Esophagus muscularis mucosa (tissue), 4 donors: ENCODE data around the gene PRKN. TPM values are rescaled to one million over a fixed set of nuclear protein-coding genes. Genes with fewer than 3 reads are reported as not detected.
"Not testable (repeated sequence)": the region's sequence is repeated elsewhere in the genome, so short reads cannot be mapped to it uniquely, and the experiment has no call there.

Source experiments
- DNase-seq: peaks from one replicate; pipeline ENCODE4 v3.0.0-alpha.2; 2017; ENCODE audit errors: extremely low spot score
- H3K27ac ChIP-seq, 4 donors: fragments of 200-600 bp; sonication (generic); replicated peaks in 1 of 4; 1 replicate in 3 of 4; 2 replicates in 1 of 4; pipeline ENCODE4 v1.5.1; 2016 to 2019; ENCODE audit warnings: mild to moderate bottlenecking in 1 of 4
- H3K27me3 ChIP-seq, 4 donors: fragments of 200-600 bp; sonication (generic); one replicate each; pipeline versions ENCODE4 v1.5.1 to v1.6.0; 2016 to 2019
- H3K36me3 ChIP-seq, 4 donors: fragments of 200-600 bp; sonication (generic); one replicate each; pipeline ENCODE4 v1.5.1; 2016 to 2019
- H3K4me1 ChIP-seq, 4 donors: fragments of 200-600 bp; sonication (generic); one replicate each; pipeline ENCODE4 v1.5.1; 2016 to 2019
- H3K4me3 ChIP-seq, 4 donors: fragments of 200-600 bp; sonication (generic); 1 replicate in 2 of 4; 2 replicates in 2 of 4; pipeline ENCODE4 v1.5.1; 2016 to 2019; ENCODE audit warnings: mild to moderate bottlenecking in 4 of 4, moderate library complexity in 1 of 4
- H3K9me3 ChIP-seq, 4 donors: fragments of 200-600 bp; sonication (generic); 1 replicate in 3 of 4; 2 replicates in 1 of 4; pipeline ENCODE4 v1.5.1; 2016 to 2019
- CTCF ChIP-seq, 3 experiments: fragments of 200-600 bp in 2 of 3; fragments of 450-650 bp in 1 of 3; sonication (generic) in 2 of 3; IDR thresholded peaks; one replicate each; pipeline ENCODE4 v1.5.1; 2017 to 2019; ENCODE audit warnings: antibody characterized with exemption in 3 of 3, mild to moderate bottlenecking in 2 of 3, moderate library complexity in 1 of 3
- EP300 ChIP-seq: sonication (generic); formaldehyde crosslinking; IDR thresholded peaks from one replicate; pipeline ENCODE4 v1.6.1; 2017; ENCODE audit warnings: antibody characterized with exemption
- POLR2A ChIP-seq: fragments of 450-650 bp; IDR thresholded peaks from one replicate; pipeline ENCODE4 v1.6.1; 2017; ENCODE audit warnings: antibody characterized with exemption, moderate library complexity, mild to moderate bottlenecking, low read depth
- POLR2AphosphoS5 ChIP-seq, 2 donors: sonication (generic); formaldehyde crosslinking; IDR thresholded peaks; one replicate each; pipeline ENCODE4 v1.6.1; 2017; ENCODE audit warnings: antibody characterized with exemption in 2 of 2
- whole genome bisulfite sequencing: methylation state at CpG from one replicate; pipeline ENCODE4 v1.1.5; 2018; 5-methylcytosine and 5-hydroxymethylcytosine counted together
- intact Hi-C: fragments of 100-400 bp; cut with DNase I; formaldehyde crosslinking; loops from one replicate; pipeline ENCODE4 v1.15.1; 2023
- total RNA-seq, 4 donors: library from RNA; depleted of rRNA; stranded (reverse); fragments of >200 nt; gene quantifications; one replicate each; pipeline versions ENCODE4 v1.1.0 to v1.2.1, GENCODE V29; 2016

Gene PRKN
- total RNA-seq, 4 donors from 2014 or later = 9.6 to 14.5 (median 10.8) TPM

GRCh38 chr6:161853657-161854056 is 873.9 kb downstream of the PRKN start:
- Histone ChIP-seq H3K9me3 (no peaks in the 10 kb centered on the region), H3K4me3 (no peak overlapping the region), H3K27ac (no peak overlapping the region), H3K4me1 (no peaks in the 10 kb centered on the region), H3K27me3 (no peaks in the 10 kb centered on the region), H3K36me3 (no peaks in the 10 kb centered on the region)
- no peak for DNase-seq
- 76% methylated on average over 7 of the region's 7 CpGs for WGBS
- intact Hi-C loops = no loop called here
- TF ChIP-seq POLR2A = no peak
- no peak for TF ChIP-seq CTCF (IDR thresholded peaks at IDR 0.05)
- no peak for TF ChIP-seq POLR2AphosphoS5 (IDR thresholded peaks at IDR 0.05)
- TF ChIP-seq EP300 = no peak

GRCh38 chr6:161851486-161851885 is 876.1 kb downstream of the PRKN start:
- H3K4me1 ChIP-seq, H3K36me3 ChIP-seq, H3K9me3 ChIP-seq, intact Hi-C loops, H3K27ac ChIP-seq, H3K27me3 ChIP-seq, H3K4me3 ChIP-seq, DNase-seq: not testable (repeated sequence)
- 94% methylated on average over 8 of the region's 12 CpGs for WGBS

- Histone ChIP-seq H3K27ac (no peak overlapping the region), H3K4me3 (no peak overlapping the region), H3K4me1 (no peaks in the 10 kb centered on the region), H3K27me3 (no peaks in the 10 kb centered on the region), H3K36me3 (no peaks in the 10 kb centered on the region), H3K9me3 (no peaks in the 10 kb centered on the region)
- DNase-seq = no peak
- intact Hi-C loops = no loop called here
- 91% methylated on average over 2 of the region's 2 CpGs for WGBS
- TF ChIP-seq EP300 (no peak), POLR2A (no peak), CTCF (IDR thresholded peaks at IDR 0.05) (no peak), POLR2AphosphoS5 (IDR thresholded peaks at IDR 0.05) (no peak)
Measured at GRCh38 chr6:161850562-161850961, 877.0 kb downstream of the PRKN start.

- Histone ChIP-seq H3K27ac (no peak overlapping the region), H3K4me1 (no peaks in the 10 kb centered on the region), H3K36me3 (no peaks in the 10 kb centered on the region), H3K9me3 (no peaks in the 10 kb centered on the region), H3K4me3 (no peak overlapping the region), H3K27me3 (no peaks in the 10 kb centered on the region)
- 92% methylated on average over 3 of the region's 3 CpGs for WGBS
- TF ChIP-seq POLR2AphosphoS5 (IDR thresholded peaks at IDR 0.05) (no peak), EP300 (no peak), CTCF (IDR thresholded peaks at IDR 0.05) (no peak), POLR2A (no peak)
- no peak for DNase-seq
- intact Hi-C loops = no loop called here
Measured at GRCh38 chr6:161847628-161848027, 879.9 kb downstream of the PRKN start.

GRCh38 chr6:161844804-161845203 is 882.8 kb downstream of the PRKN start:
- DNase-seq = no peak
- Histone ChIP-seq H3K36me3 (no peaks in the 10 kb centered on the region), H3K27ac (no peak overlapping the region), H3K4me3 (no peak overlapping the region), H3K9me3 (no peaks in the 10 kb centered on the region), H3K27me3 (no peaks in the 10 kb centered on the region), H3K4me1 (no peaks in the 10 kb centered on the region)
- WGBS = 81% methylated on average over 4 of the region's 4 CpGs
- intact Hi-C loops = no loop called here
- TF ChIP-seq CTCF (IDR thresholded peaks at IDR 0.05) (no peak), POLR2AphosphoS5 (IDR thresholded peaks at IDR 0.05) (no peak), EP300 (no peak), POLR2A (no peak)
